PC-9 (cell line): ENCODE data around the gene SPRED1.

ENCODE experiments used
- CTCF ChIP-seq: fragments of 200-600 bp; sonication (generic); conservative IDR thresholded peaks from 2 replicates; pipeline ENCODE4 v1.6.1; 2017; ENCODE audit warnings: mixed run types, antibody characterized with exemption, mild to moderate bottlenecking, moderate library complexity
- EZH2 ChIP-seq: fragments of 200-600 bp; sonication (generic); IDR thresholded peaks from 2 replicates; pipeline ENCODE4 v1.8.0; 2017; ENCODE audit warnings: antibody characterized with exemption, low read depth

- no peak for TF ChIP-seq CTCF
- no peak for TF ChIP-seq EZH2
These were observed 80.1 kb downstream of the SPRED1 start for GRCh38 chr15:38332711-38333110.
